Measurements from ENCODE around the gene NPAS3.

Gene NPAS3

DNA sequence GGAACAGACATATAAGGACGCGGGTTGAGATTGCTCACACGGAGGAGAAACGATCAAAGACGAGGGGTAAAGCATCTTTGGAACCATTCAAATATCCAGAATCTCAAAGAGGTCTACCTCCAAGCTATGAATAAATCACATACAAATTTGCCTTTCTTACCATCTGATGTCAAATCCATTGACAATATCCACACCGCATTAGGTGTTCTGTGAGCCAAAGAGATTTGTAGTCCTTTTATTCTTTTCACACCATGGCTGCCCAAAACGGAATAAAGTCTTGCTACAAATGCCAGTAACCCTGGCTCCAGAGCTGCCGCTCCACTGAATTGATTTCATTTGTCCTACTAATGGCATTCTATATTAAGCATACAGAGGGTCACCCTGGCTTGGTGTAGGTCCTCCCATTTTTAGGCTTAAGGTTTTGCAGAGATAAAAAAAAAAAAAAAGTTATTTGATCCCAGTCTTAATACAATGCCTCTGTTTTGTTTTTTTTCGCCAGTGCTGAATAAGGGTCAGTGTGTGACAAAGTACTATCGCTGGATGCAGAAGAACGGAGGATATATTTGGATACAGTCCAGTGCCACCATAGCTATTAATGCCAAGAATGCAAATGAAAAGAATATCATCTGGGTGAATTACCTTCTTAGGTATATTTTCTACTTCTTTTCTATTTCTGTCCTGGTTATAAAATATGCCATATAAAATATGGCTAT lies 854.9 kb downstream of the NPAS3 start:
- DNase-seq (ENCODE audit: low read depth in 2 of 2): no peak

GRCh38 chr14:33794791-33795305 lies 856.2 kb downstream of the NPAS3 start:
- DNase-seq (ENCODE audit: low read depth in 2 of 2): no peak

- DNase-seq (ENCODE audit: low read depth in 2 of 2): no peak
Observed at GRCh38 chr14:33796356-33796755, 857.7 kb downstream of the NPAS3 start.

GRCh38 chr14:33799705-33800570 lies 861.3 kb downstream of the NPAS3 start:
- no peak for DNase-seq (ENCODE audit: low read depth in 2 of 2)

DNA sequence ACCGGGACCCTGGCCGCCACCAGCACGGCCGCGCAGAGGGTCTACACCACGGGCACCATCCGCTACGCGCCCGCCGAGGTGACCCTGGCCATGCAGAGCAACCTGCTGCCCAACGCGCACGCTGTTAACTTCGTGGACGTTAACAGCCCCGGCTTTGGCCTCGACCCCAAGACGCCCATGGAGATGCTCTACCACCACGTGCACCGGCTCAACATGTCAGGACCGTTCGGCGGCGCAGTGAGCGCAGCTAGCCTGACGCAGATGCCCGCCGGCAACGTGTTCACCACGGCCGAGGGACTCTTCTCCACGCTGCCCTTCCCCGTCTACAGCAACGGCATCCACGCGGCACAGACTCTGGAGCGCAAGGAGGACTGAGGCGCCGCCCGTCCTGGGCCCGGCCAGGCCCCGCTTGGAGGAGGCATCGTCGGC lies 862.1 kb downstream of the NPAS3 start:
- no peak for DNase-seq (ENCODE audit: low read depth in 2 of 2)

- DNase-seq (ENCODE audit: low read depth in 2 of 2): no peak
Observed at GRCh38 chr14:33802737-33803136, 864.1 kb downstream of the NPAS3 start.

DNA sequence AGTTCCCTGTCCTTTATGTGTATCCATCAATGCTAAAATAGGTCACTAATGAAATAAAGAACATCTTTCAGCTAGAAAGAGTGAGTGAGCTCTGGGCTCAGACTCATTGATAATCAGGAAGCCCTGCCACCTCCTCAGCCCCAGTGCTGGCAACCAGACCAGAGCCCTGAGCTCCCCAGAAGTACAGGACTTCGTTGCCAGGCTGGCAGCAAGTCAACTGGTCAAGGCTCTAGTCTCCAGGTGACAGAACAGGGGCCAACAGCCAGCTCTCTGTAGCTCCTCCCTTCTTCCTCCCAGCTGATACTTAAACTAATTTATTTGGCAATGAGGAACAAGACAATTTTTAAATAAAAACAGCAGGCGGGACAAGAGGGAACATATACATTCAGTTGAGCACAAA lies 866.9 kb downstream of the NPAS3 start:
- no peak for DNase-seq (ENCODE audit: low read depth in 2 of 2)

- DNase-seq (ENCODE audit: low read depth in 2 of 2): no peak
Observed at GRCh38 chr14:33806905-33807304, 868.2 kb downstream of the NPAS3 start.

GRCh38 chr14:33808187-33808586 lies 869.5 kb downstream of the NPAS3 start:
- no peak for DNase-seq (ENCODE audit: low read depth in 2 of 2)

DNA sequence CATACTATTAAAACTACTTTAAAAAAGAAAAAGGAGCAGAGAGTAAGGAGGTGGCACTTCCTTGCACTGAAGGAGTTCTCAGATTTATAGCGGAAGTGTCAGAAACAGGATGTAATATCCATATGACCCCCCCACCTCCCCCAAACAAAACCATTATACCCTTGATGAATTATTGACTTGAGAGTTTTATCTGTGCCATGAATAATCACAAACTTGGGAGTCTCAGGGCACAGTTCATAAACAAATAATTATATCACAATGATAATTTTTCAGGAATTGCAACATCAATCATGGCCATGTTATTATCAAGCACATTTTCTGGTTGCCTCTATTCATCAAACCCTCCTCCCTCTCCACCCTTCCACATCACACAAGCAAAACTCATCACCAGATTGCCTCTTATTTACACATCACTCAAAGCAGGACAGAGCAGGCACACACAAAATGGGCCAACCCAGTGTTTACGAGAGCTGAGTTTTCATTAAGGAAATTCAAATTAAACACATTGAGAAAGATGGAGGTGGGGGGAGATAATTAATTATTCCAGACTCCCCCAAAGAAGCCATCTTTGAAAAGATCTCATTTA lies 870.8 kb downstream of the NPAS3 start:
- no peak for DNase-seq (ENCODE audit: low read depth in 2 of 2)

- DNase-seq (ENCODE audit: low read depth in 2 of 2): no peak
Observed at GRCh38 chr14:33810308-33810707, 871.6 kb downstream of the NPAS3 start.

DNA sequence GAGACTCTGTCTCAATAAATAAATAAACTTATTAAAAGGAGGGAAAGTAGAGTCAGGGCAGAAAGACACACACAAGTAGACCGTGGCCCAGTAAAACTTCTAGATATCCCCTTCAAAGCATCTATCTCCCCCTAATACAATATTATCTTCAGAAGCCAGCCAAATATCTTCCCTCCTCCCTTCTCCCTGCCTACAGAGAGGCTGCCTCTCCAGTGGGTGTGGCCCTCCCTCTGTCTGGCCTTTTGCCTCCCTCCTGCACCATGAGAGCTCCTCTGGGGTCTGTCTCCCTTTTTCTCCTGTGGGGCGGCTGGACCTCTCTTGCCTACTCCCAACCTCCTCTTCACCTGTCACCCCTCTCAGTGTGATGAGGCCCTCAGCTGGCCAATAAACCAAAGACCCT lies 873.0 kb downstream of the NPAS3 start:
- DNase-seq (ENCODE audit: low read depth in 2 of 2): no peak

GRCh38 chr14:33812181-33812580 lies 873.5 kb downstream of the NPAS3 start:
- no peak for DNase-seq (ENCODE audit: low read depth in 2 of 2)

GRCh38 chr14:33812601-33813000 lies 873.9 kb downstream of the NPAS3 start:
- DNase-seq (ENCODE audit: low read depth in 2 of 2): no peak

- DNase-seq (ENCODE audit: low read depth in 2 of 2): no peak
Observed at GRCh38 chr14:33814010-33814409, 875.3 kb downstream of the NPAS3 start.

- no peak for DNase-seq (ENCODE audit: low read depth in 2 of 2)
Observed at GRCh38 chr14:33833706-33834465, 895.2 kb downstream of the NPAS3 start.

- no peak for DNase-seq (ENCODE audit: low read depth in 2 of 2)
Observed at GRCh38 chr14:33834466-33835260, 896.0 kb downstream of the NPAS3 start.

DNA sequence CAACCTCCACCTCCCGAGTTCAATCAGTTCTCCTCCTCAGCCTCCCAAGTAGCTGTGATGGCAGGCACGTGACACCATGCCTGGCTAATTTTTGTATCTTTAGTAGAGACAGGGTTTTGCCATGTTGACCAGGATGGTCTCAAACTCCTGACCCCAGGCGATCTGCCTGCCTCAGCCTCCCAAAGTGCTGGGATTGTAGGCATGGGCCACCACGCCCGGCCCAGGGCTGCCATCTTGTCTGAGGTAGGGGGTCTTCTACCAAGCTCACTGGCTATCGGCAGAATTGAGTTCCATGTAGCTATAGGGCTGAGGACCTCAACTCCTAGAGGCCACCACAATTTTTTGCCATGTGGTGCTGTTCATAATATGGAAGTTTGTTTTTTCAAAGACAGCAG lies 896.6 kb downstream of the NPAS3 start:
- DNase-seq (ENCODE audit: low read depth in 2 of 2): no peak

- DNase-seq (ENCODE audit: low read depth in 2 of 2): no peak
Observed at GRCh38 chr14:33835677-33836076, 897.0 kb downstream of the NPAS3 start.

- no peak for DNase-seq (ENCODE audit: low read depth in 2 of 2)
Observed at GRCh38 chr14:33836203-33836899, 897.7 kb downstream of the NPAS3 start.

Data from stimulated activated CD4-positive, alpha-beta T cell treated with anti-CD3 and anti-CD28 coated beads, Interleukin-4, amount 100 ng/mL, for 48 hours (primary cell).